Lower lobe of right lung (tissue), 2 donors: ENCODE results near the gene MRPL55. TPM values are rescaled to one million over a fixed set of nuclear protein-coding genes. Genes with fewer than 3 reads are reported as not detected.

Experiments used
- ATAC-seq, 2 donors: fragments of 200-7000 bp; cut with Tn5 transposase; one replicate each; pipeline ENCODE4 v1.9.1; 2020 to 2022; ENCODE audit warnings: mild to moderate bottlenecking in 2 of 2, moderate library complexity in 2 of 2
- DNase-seq: peaks from one replicate; pipeline ENCODE4 v3.0.0-alpha.2; 2020
- H3K27ac ChIP-seq: fragments of 200-600 bp; one replicate; pipeline ENCODE4 v1.8.0; 2022
- H3K27me3 ChIP-seq: fragments of 200-600 bp; one replicate; pipeline ENCODE4 v1.8.0; 2022; ENCODE audit warnings: low read depth
- H3K36me3 ChIP-seq: fragments of 200-600 bp; one replicate; pipeline ENCODE4 v1.8.0; 2022; ENCODE audit warnings: mild to moderate bottlenecking
- H3K4me1 ChIP-seq: fragments of 200-600 bp; one replicate; pipeline ENCODE4 v1.8.0; 2022
- H3K4me3 ChIP-seq: fragments of 200-600 bp; one replicate; pipeline ENCODE4 v1.8.0; 2022; ENCODE audit warnings: mild to moderate bottlenecking
- H3K9me3 ChIP-seq: fragments of 200-600 bp; one replicate; pipeline ENCODE4 v1.8.0; 2022
- intact Hi-C: fragments of 100-400 bp; cut with DNase I; formaldehyde crosslinking; loops from one replicate; pipeline ENCODE4 v1.11.0; 2022
- total RNA-seq: library from RNA; stranded (reverse); fragmentation: NEBNext Ultra II Directional; extraction: Animal tissue kit (Norgen Biotek cat#: 25700); gene quantifications from one replicate; pipeline ENCODE4 v1.2.1, GENCODE V29; 2021
- TF ChIP-seq, protein P1 (sequence below): fragments of 200-600 bp; IDR thresholded peaks from one replicate; pipeline ENCODE4 v1.8.0; 2022; ENCODE audit warnings: antibody characterized with exemption, mild to moderate bottlenecking
- donor health status: DM: no; HTN: yes; CAD: no; lungs with severe emphysema.

Gene MRPL55
- total RNA-seq, 1 donor from 2014 or later, result 43.6 TPM

- DNase-seq, result no peak
- Histone ChIP-seq H3K27ac (no peak overlapping the region), H3K36me3 (peaks cover 54% of the 10 kb centered on the region), H3K27me3 (no peaks in the 10 kb centered on the region), H3K9me3 (peaks cover 7% of the 10 kb centered on the region), H3K4me3 (no peak overlapping the region), H3K4me1 (peaks cover 41% of the 10 kb centered on the region)
- TF ChIP-seq, protein P1, sequence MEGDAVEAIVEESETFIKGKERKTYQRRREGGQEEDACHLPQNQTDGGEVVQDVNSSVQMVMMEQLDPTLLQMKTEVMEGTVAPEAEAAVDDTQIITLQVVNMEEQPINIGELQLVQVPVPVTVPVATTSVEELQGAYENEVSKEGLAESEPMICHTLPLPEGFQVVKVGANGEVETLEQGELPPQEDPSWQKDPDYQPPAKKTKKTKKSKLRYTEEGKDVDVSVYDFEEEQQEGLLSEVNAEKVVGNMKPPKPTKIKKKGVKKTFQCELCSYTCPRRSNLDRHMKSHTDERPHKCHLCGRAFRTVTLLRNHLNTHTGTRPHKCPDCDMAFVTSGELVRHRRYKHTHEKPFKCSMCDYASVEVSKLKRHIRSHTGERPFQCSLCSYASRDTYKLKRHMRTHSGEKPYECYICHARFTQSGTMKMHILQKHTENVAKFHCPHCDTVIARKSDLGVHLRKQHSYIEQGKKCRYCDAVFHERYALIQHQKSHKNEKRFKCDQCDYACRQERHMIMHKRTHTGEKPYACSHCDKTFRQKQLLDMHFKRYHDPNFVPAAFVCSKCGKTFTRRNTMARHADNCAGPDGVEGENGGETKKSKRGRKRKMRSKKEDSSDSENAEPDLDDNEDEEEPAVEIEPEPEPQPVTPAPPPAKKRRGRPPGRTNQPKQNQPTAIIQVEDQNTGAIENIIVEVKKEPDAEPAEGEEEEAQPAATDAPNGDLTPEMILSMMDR, result no peak
- no peak for ATAC-seq
- intact Hi-C loops, result no loop called here
Observed at GRCh38 chr1:228096416-228097332, 12.4 kb downstream of the MRPL55 start.

DNA sequence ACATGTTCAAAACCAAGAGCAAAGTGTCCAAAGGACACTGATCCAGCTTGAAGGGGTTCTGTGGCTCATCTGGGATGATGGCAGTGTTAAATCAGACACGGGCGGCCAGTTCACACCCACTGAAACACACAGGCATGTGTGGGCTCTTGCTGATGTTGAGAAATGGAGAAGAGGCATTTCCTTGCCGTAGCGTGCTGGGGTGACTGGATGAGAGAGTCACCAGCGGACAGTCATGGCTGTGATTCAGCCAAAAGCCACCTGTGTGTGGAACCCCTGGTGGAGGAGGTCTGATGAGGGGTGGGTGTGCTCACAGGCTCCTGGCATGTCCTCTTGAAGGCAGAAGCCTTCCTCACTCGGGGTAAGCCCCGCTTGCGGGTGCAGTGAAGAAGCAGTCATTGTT lies 13.2 kb downstream of the MRPL55 start:
- Histone ChIP-seq H3K36me3 (peaks cover 53% of the 10 kb centered on the region), H3K4me3 (no peak overlapping the region), H3K9me3 (peaks cover 7% of the 10 kb centered on the region), H3K27me3 (no peaks in the 10 kb centered on the region), H3K4me1 (peaks cover 44% of the 10 kb centered on the region), H3K27ac (no peak overlapping the region)
- TF ChIP-seq, protein P1, result no peak
- ATAC-seq, result no peak
- no peak for DNase-seq
- intact Hi-C loops, result no loop called here

- Histone ChIP-seq H3K4me3 (no peak overlapping the region), H3K4me1 (peaks cover 52% of the 10 kb centered on the region), H3K9me3 (peaks cover 7% of the 10 kb centered on the region), H3K27me3 (no peaks in the 10 kb centered on the region), H3K27ac (no peak overlapping the region), H3K36me3 (peaks cover 47% of the 10 kb centered on the region)
- DNase-seq (no peak), ATAC-seq (no peak)
- intact Hi-C loops, result no loop called here
- TF ChIP-seq, protein P1, result no peak
Observed at GRCh38 chr1:228095161-228095560, 13.9 kb downstream of the MRPL55 start.

DNA sequence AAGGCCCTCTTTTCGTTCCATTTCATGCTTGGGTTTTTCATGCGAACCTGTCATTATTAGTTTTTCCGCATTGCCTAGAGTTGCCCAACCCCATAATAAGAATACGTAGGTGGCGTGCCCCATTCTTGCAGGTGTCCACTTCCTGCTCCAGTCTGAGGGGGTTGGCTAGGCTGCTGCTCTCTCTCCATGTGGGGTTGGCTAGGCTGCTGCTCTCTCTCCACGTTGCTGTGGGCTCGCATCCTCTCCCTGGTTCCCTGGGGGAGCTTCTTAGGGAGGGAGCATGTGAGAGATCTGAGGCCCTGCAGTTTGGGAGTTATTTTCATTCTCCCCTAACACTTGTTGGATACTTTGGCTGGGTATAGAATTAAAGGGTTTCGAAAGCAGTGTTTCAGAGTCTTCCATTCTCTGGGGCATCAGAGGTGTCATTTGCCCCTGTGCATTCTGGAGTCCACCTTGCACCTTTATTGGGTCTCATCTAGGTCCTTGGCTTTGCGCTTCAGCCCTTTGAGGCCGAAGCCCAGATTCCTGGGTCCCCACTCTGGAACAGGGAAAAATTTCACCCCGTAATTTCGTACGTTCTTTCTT lies 14.6 kb downstream of the MRPL55 start:
- no peak overlapping the region for H3K27ac ChIP-seq
- H3K4me3 ChIP-seq, result no peak overlapping the region
- H3K27me3 ChIP-seq, result no peaks in the 10 kb centered on the region
- TF ChIP-seq, protein P1, result no peak
- DNase-seq (no peak), ATAC-seq (no peak)
- intact Hi-C loops, result no loop called here
- peaks cover 7% of the 10 kb centered on the region for H3K9me3 ChIP-seq
- H3K4me1 ChIP-seq, result peaks cover 58% of the 10 kb centered on the region
- peaks cover 41% of the 10 kb centered on the region for H3K36me3 ChIP-seq

DNA sequence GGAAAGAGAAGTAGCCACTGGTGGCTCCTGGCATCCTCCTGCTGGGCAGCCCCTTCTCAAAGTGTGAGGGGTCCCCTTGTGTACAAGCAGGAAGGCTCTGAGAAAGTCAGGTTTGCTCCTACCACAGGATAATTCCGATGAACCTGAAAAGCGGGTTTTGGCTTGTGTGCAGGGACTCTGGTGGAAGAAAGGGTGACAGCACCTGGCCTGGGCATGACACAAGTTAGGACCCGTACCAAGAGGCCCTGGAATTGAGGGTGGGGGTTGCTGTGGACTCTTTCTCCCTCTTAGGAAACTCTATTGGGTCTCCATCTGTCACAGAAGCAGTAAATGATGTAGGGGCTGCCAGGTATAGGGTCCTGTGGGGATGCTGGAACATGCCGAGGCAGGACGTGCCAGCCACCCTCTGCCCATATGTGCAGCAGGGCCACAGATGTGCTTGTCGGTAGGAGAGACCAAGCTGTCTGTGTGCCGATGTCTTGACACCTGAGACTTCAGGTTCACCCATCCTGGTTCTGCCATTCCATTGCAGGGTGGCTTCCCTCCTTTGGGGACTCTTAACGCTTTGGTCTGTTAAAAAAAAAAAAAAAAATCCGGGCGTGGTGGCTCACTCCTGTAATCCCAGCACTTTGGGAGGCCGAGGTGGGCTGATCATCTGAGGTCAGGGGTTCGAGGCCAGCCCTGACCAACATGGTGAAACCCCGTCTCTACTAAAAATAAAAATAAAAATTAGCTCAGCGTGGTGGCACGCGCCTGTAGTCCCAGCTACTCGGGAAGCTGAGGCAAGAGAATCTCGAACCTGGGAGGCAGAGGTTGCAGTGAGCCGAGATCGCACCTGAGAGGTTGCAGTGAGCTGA lies 15.8 kb downstream of the MRPL55 start:
- TF ChIP-seq, protein P1, result no peak
- Histone ChIP-seq H3K9me3 (peaks cover 7% of the 10 kb centered on the region), H3K27me3 (no peaks in the 10 kb centered on the region), H3K4me3 (no peak overlapping the region), H3K27ac (no peak overlapping the region), H3K36me3 (peaks cover 36% of the 10 kb centered on the region), H3K4me1 (peaks cover 71% of the 10 kb centered on the region)
- DNase-seq (no peak), ATAC-seq (no peak)
- intact Hi-C loops, result no loop called here
